Dermis blood vessel endothelial cell (primary cell): Measurements from ENCODE around the gene SGPL1. TPM values are rescaled to one million over a fixed set of nuclear protein-coding genes. Genes with fewer than 3 reads are reported as not detected.

ENCODE experiments used
- DNase-seq: peaks from one replicate; pipeline ENCODE4 v3.0.0; 2010
- total RNA-seq: library from RNA; depleted of rRNA; stranded (reverse); fragments of >200 nt; gene quantifications from 2 replicates; pipeline ENCODE4 v1.2.3, GENCODE V29; 2014

The SGPL1 gene
- total RNA-seq, 1 donor from 2014 or later, result 15.0 TPM

GRCh38 chr10:70811881-70812280 is 3.9 kb upstream of the SGPL1 start:
- DNase-seq, result peak; percentile 14

GRCh38 chr10:70812814-70813213 is 2.9 kb upstream of the SGPL1 start:
- DNase-seq, result no peak

- DNase-seq, result no peak
These were observed 1.6 kb upstream of the SGPL1 start for GRCh38 chr10:70814126-70814525.

GRCh38 chr10:70816220-70816894 is 609 bp downstream of the SGPL1 start:
- DNase-seq, result peak; percentile 80

GRCh38 chr10:70820976-70821750 is 5.4 kb downstream of the SGPL1 start:
- no peak for DNase-seq

- DNase-seq, result no peak
These were observed 6.5 kb downstream of the SGPL1 start for GRCh38 chr10:70822076-70822820.

GRCh38 chr10:70827086-70827757 is 11.5 kb downstream of the SGPL1 start:
- no peak for DNase-seq

GRCh38 chr10:70828923-70829322 is 13.2 kb downstream of the SGPL1 start:
- DNase-seq, result no peak

- no peak for DNase-seq
These were observed 13.8 kb downstream of the SGPL1 start for GRCh38 chr10:70829543-70829942.

- peak; percentile 39 for DNase-seq
These were observed 14.4 kb downstream of the SGPL1 start for GRCh38 chr10:70830164-70830563.

GRCh38 chr10:70832221-70832620 is 16.5 kb downstream of the SGPL1 start:
- no peak for DNase-seq

GRCh38 chr10:70832852-70833528 is 17.2 kb downstream of the SGPL1 start:
- peak; percentile 81 for DNase-seq

- DNase-seq, result no peak
These were observed 17.9 kb downstream of the SGPL1 start for GRCh38 chr10:70833601-70834000.

- DNase-seq, result no peak
These were observed 18.3 kb downstream of the SGPL1 start for GRCh38 chr10:70834021-70834420.

GRCh38 chr10:70834441-70835151 is 18.8 kb downstream of the SGPL1 start:
- DNase-seq, result no peak

GRCh38 chr10:70836319-70836718 is 20.6 kb downstream of the SGPL1 start:
- no peak for DNase-seq

GRCh38 chr10:70837660-70838059 is 21.9 kb downstream of the SGPL1 start:
- DNase-seq, result no peak

GRCh38 chr10:70838270-70838805 is 22.6 kb downstream of the SGPL1 start:
- no peak for DNase-seq

GRCh38 chr10:70840836-70841235 is 25.1 kb downstream of the SGPL1 start:
- no peak for DNase-seq

- no peak for DNase-seq
These were observed 27.6 kb downstream of the SGPL1 start for GRCh38 chr10:70843333-70843732.

GRCh38 chr10:70843776-70844489 is 28.2 kb downstream of the SGPL1 start:
- no peak for DNase-seq
